Smooth muscle cell (in vitro differentiated cells): Measurements from ENCODE around the gene TJP3. TPM values are rescaled to one million over a fixed set of nuclear protein-coding genes. Genes with fewer than 3 reads are reported as not detected.

Experiments used
- DNase-seq: peaks from one replicate; lab custom pipeline; 2025; ENCODE audit not compliant: unreplicated experiment; lab: John Stamatoyannopoulos, UW
- H2AFZ ChIP-seq: fragments of 200-600 bp; sonication (generic); 2 replicates; pipeline ENCODE4 v1.6.0; 2016; ENCODE audit warnings: antibody characterized with exemption, low read depth, mild to moderate bottlenecking
- H3F3A ChIP-seq: fragments of 200-600 bp; sonication (generic); 2 replicates; pipeline ENCODE4 v1.6.0; 2017; ENCODE audit warnings: antibody characterized with exemption, low read depth
- H3K27ac ChIP-seq: fragments of 200-600 bp; sonication (generic); 2 replicates; pipeline ENCODE4 v1.5.1; 2016; ENCODE audit warnings: low read depth, mild to moderate bottlenecking
- H3K27me3 ChIP-seq: fragments of 200-600 bp; sonication (generic); 2 replicates; pipeline ENCODE4 v1.6.1; 2016; ENCODE audit warnings: low read depth, mild to moderate bottlenecking
- H3K36me3 ChIP-seq: fragments of 200-600 bp; sonication (generic); 2 replicates; pipeline ENCODE4 v1.5.1; 2016; ENCODE audit warnings: low read depth
- H3K4me1 ChIP-seq: fragments of 200-600 bp; sonication (generic); 2 replicates; pipeline ENCODE4 v1.5.1; 2016; ENCODE audit warnings: low read depth
- H3K4me2 ChIP-seq: fragments of 200-600 bp; sonication (generic); 2 replicates; pipeline ENCODE4 v1.6.0; 2016; ENCODE audit warnings: mild to moderate bottlenecking
- H3K4me3 ChIP-seq: fragments of 200-600 bp; sonication (generic); 2 replicates; pipeline ENCODE4 v1.5.1; 2016; ENCODE audit warnings: mild to moderate bottlenecking
- H3K79me2 ChIP-seq: fragments of 200-600 bp; sonication (generic); 2 replicates; pipeline ENCODE4 v1.6.0; 2016; ENCODE audit warnings: low read depth, mild to moderate bottlenecking
- H3K9ac ChIP-seq: fragments of 200-600 bp; sonication (generic); 2 replicates; pipeline ENCODE4 v1.6.0; 2016; ENCODE audit warnings: low read depth
- H3K9me3 ChIP-seq: fragments of 200-600 bp; sonication (generic); replicated peaks from 2 replicates; pipeline ENCODE4 v1.5.1; 2016; ENCODE audit warnings: low read depth
- H4K20me1 ChIP-seq: fragments of 200-600 bp; sonication (generic); 2 replicates; pipeline ENCODE4 v1.6.0; 2016; ENCODE audit warnings: low read depth
- WGBS: methylation state at CpG from one replicate; pipeline ENCODE4 v1.1.7; 2016; ENCODE audit warnings: low lambda C conversion rate; 5-methylcytosine and 5-hydroxymethylcytosine counted together
- polyA plus RNA-seq: library from polyadenylated mRNA; unstranded; fragments of >200 nt; fragmentation: Nextera tagmentation; extraction: Ambion mirVana; gene quantifications from 2 replicates; pipeline ENCODE4 v1.2.1, GENCODE V29; 2016
- total RNA-seq: library from RNA; depleted of rRNA; stranded (reverse); fragments of >200 nt; gene quantifications from 2 replicates; pipeline ENCODE4 v1.2.3, GENCODE V29; 2014
- TF ChIP-seq, protein P1 (sequence below): fragments of 200-600 bp; sonication (generic); IDR thresholded peaks from 2 replicates; pipeline ENCODE4 v1.5.1; 2017; ENCODE audit warnings: borderline replicate concordance, mild to moderate bottlenecking, antibody characterized with exemption; ENCODE audit not compliant: insufficient read depth, poor library complexity, severe bottlenecking

Gene TJP3
- total and polyA plus RNA-seq, 2 experiments from 2014 or later, result 1.2 to 6.2 TPM

DNA sequence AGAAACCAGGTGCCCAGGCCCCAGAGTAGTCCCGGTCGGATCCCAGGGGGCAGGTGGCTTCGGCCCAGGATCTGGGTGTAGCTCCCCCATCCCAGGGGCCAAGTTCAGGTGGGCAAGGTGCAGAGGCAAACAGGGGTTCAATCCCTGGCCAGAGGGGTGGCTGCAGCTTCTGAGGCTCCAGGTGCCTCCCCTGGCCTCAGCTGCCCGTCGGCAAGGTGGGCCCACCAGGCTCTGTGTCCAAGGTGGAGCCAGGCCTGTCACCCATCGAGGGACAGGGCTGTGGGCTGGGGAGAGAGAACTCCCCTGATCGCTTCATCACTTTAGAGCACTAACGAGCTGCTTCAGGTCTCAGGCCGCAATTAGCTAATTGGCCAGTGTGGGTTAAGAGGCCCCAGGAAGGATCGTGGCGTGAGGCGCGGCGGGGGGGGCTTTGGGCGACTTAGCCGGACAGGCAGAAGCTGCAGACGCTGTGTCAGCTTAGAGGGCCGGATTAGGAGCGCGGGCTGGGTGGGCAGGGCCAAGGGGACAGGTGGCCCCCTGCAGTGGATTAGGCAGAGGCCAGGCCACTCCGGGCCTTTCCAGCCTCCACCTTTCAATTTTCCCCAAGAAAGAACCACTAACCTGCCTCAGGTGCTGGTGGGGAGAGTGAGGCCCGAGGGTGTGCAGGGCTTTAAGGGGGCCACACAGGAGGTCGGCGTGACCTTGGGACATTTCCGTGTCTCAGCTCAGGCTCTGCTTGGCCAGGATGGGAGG lies 66.6 kb downstream of the TJP3 start:
- TF ChIP-seq, protein P1, sequence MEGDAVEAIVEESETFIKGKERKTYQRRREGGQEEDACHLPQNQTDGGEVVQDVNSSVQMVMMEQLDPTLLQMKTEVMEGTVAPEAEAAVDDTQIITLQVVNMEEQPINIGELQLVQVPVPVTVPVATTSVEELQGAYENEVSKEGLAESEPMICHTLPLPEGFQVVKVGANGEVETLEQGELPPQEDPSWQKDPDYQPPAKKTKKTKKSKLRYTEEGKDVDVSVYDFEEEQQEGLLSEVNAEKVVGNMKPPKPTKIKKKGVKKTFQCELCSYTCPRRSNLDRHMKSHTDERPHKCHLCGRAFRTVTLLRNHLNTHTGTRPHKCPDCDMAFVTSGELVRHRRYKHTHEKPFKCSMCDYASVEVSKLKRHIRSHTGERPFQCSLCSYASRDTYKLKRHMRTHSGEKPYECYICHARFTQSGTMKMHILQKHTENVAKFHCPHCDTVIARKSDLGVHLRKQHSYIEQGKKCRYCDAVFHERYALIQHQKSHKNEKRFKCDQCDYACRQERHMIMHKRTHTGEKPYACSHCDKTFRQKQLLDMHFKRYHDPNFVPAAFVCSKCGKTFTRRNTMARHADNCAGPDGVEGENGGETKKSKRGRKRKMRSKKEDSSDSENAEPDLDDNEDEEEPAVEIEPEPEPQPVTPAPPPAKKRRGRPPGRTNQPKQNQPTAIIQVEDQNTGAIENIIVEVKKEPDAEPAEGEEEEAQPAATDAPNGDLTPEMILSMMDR, result no peak
- H3K4me1 ChIP-seq, result no peaks in the 10 kb centered on the region
- no peaks in the 10 kb centered on the region for H3F3A ChIP-seq
- H3K9me3 ChIP-seq, result no peaks in the 10 kb centered on the region
- H3K79me2 ChIP-seq, result no peaks in the 10 kb centered on the region
- DNase-seq, result no peak
- no peak overlapping the region for H3K4me3 ChIP-seq
- H4K20me1 ChIP-seq, result no peaks in the 10 kb centered on the region
- no peak overlapping the region for H2AFZ ChIP-seq
- 77% methylated on average over 25 of the region's 25 CpGs for WGBS
- H3K27me3 ChIP-seq, result no peaks in the 10 kb centered on the region
- H3K27ac ChIP-seq, result no peak overlapping the region
- no peak overlapping the region for H3K4me2 ChIP-seq
- no peak overlapping the region for H3K9ac ChIP-seq
- no peaks in the 10 kb centered on the region for H3K36me3 ChIP-seq

DNA sequence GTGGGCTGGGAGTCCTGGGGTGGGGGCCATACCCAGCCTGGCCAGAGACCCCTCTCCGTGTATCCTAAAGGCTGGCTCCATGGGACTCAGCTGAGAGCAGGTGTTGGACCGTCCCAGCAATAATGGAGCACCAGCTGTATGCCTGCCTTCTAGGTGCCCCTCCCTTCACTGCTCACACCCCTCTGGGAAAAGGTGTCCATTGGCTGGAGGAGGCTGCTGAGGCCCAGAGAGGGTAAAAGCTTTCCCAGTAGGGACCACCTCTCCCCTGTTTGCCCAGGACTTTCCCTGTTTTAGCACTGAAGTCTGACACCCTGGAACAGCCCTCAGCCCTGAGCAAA lies 67.2 kb downstream of the TJP3 start:
- no peaks in the 10 kb centered on the region for H3K9me3 ChIP-seq
- no peaks in the 10 kb centered on the region for H3F3A ChIP-seq
- no peak overlapping the region for H2AFZ ChIP-seq
- no peak overlapping the region for H3K27ac ChIP-seq
- WGBS, result 85% methylated on average over 2 of the region's 2 CpGs
- H3K9ac ChIP-seq, result no peak overlapping the region
- H4K20me1 ChIP-seq, result no peaks in the 10 kb centered on the region
- no peaks in the 10 kb centered on the region for H3K4me1 ChIP-seq
- H3K4me3 ChIP-seq, result no peak overlapping the region
- no peaks in the 10 kb centered on the region for H3K27me3 ChIP-seq
- DNase-seq, result no peak
- TF ChIP-seq, protein P1, result no peak
- H3K4me2 ChIP-seq, result no peak overlapping the region
- no peaks in the 10 kb centered on the region for H3K79me2 ChIP-seq
- no peaks in the 10 kb centered on the region for H3K36me3 ChIP-seq

DNA sequence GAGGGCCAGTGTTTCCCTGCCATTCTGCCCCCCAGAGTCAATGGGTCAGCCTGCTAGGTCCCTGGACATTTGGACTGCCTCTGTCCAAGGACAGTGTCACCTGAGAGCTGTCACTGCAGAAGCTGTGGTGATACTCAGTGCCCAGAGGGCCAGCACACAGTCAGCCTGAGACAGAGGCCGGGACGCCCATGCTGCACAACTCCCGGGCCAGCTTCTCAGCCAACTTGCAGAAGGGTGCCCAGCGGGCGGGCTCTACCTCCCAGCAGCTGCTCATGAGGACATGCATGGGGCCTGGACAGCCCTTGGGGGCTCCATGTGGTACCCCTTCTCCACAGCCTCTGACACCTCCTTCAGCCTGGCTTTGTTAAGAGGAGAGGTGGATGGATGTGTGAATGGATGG lies 67.6 kb downstream of the TJP3 start:
- Histone ChIP-seq H3K9me3 (no peaks in the 10 kb centered on the region), H2AFZ (no peak overlapping the region), H3F3A (no peaks in the 10 kb centered on the region), H3K79me2 (no peaks in the 10 kb centered on the region), H3K4me3 (no peak overlapping the region), H3K4me1 (no peaks in the 10 kb centered on the region), H3K9ac (no peak overlapping the region), H3K27me3 (no peaks in the 10 kb centered on the region), H3K36me3 (no peaks in the 10 kb centered on the region), H3K4me2 (no peak overlapping the region), H3K27ac (no peak overlapping the region), H4K20me1 (no peaks in the 10 kb centered on the region)
- TF ChIP-seq, protein P1, result no peak
- WGBS, result 89% methylated on average over 5 of the region's 5 CpGs
- DNase-seq, result no peak

DNA sequence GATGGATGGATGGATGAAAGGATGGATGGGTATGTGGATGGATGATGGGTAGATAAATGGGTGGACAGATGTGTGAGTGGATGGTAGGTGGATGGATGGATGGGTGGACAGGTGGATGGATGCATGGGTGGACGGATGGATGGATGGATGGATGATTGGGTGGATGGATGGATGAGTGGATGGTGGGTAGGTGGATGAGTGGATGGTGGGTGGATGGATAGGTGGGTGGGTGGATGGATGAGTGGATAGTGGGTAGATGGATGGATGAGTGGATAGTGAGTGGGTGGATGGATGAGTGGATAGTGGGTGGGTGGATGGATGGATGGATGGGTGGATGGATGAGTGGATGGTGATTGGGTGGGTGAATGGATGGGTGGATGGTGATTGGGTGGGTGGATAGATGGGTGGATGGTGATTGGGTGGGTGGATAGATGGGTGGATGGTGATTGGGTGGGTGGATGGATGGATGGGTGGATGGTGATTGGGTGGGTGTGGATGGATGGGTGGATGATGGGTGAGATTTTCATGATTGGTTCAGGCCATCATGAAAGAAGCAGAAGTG lies 68.4 kb downstream of the TJP3 start:
- H2AFZ ChIP-seq, result no peak overlapping the region
- no peaks in the 10 kb centered on the region for H3F3A ChIP-seq
- no peaks in the 10 kb centered on the region for H3K4me1 ChIP-seq
- no peaks in the 10 kb centered on the region for H3K27me3 ChIP-seq
- H3K9me3 ChIP-seq, result peaks cover 4% of the 10 kb centered on the region
- no peak overlapping the region for H3K4me3 ChIP-seq
- 93% methylated on average over 1 of the region's 1 CpG for WGBS
- TF ChIP-seq, protein P1, result no peak
- H3K4me2 ChIP-seq, result no peak overlapping the region
- H3K27ac ChIP-seq, result no peak overlapping the region
- H3K36me3 ChIP-seq, result no peaks in the 10 kb centered on the region
- H3K79me2 ChIP-seq, result no peaks in the 10 kb centered on the region
- no peak for DNase-seq
- H3K9ac ChIP-seq, result no peak overlapping the region
- H4K20me1 ChIP-seq, result no peaks in the 10 kb centered on the region
